GM12864 (cell line): Measurements from ENCODE around the gene SOX18.

ENCODE experiments used
- DNase-seq: peaks from one replicate; pipeline ENCODE4 v3.0.0-alpha.2; 2011; ENCODE audit warnings: low read depth
- H3K4me3 ChIP-seq: 2 replicates; pipeline ENCODE4 v1.5.1; 2011; ENCODE audit warnings: mild to moderate bottlenecking, low read depth, low read length, control low read depth
- CTCF ChIP-seq: IDR thresholded peaks from 2 replicates; pipeline ENCODE4 v1.5.1; 2011; ENCODE audit warnings: low read depth, mild to moderate bottlenecking, moderate library complexity, low read length, control low read depth, inconsistent platforms; ENCODE audit errors: missing control alignments

The SOX18 gene

GRCh38 chr20:64080013-64080812 is 30.8 kb upstream of the SOX18 start, which contains the start of gene OPRL1:
OPRL1 (plus strand) TSS chr20:64080082; CDS start chr20:64092721, 12,639 bp downstream.
- peak within 1 kb of the TSS; percentile 92 for H3K4me3 ChIP-seq
- DNase-seq, result no peak
- TF ChIP-seq CTCF, result no peak

- TF ChIP-seq CTCF, result no peak
- no peak for DNase-seq
- H3K4me3 ChIP-seq, result peak within 1 kb of the TSS; percentile 92
Measured at GRCh38 chr20:64079273-64080012, 30.0 kb upstream of the SOX18 start, which contains the start of gene RGS19. RGS19 (minus strand) TSS chr20:64079518; CDS start chr20:64076886, 2,632 bp downstream.

GRCh38 chr20:64078934-64079272 is 29.5 kb upstream of the SOX18 start:
- H3K4me3 ChIP-seq, result peak overlapping the region; percentile 92
- DNase-seq, result no peak
- no peak for TF ChIP-seq CTCF

GRCh38 chr20:64077876-64078551 is 28.6 kb upstream of the SOX18 start:
- no peak for TF ChIP-seq CTCF
- DNase-seq, result no peak
- H3K4me3 ChIP-seq, result peak overlapping the region; percentile 92

- TF ChIP-seq CTCF, result peak; percentile 3
- no peak for DNase-seq
- peak overlapping the region; percentile 92 for H3K4me3 ChIP-seq
Measured at GRCh38 chr20:64077541-64077875, 28.1 kb upstream of the SOX18 start.

GRCh38 chr20:64077094-64077493 is 27.7 kb upstream of the SOX18 start:
- peak overlapping the region; percentile 92 for H3K4me3 ChIP-seq
- TF ChIP-seq CTCF, result no peak
- no peak for DNase-seq
